8988T (cell line): ENCODE results near the gene RNF103.
"Not testable (repeated sequence)": the region's sequence is repeated elsewhere in the genome, so short reads cannot be mapped to it uniquely, and the experiment has no call there.

Experiments
- DNase-seq: peaks from one replicate; pipeline ENCODE4 v3.0.0; 2011

RNF103 gene, protein sequence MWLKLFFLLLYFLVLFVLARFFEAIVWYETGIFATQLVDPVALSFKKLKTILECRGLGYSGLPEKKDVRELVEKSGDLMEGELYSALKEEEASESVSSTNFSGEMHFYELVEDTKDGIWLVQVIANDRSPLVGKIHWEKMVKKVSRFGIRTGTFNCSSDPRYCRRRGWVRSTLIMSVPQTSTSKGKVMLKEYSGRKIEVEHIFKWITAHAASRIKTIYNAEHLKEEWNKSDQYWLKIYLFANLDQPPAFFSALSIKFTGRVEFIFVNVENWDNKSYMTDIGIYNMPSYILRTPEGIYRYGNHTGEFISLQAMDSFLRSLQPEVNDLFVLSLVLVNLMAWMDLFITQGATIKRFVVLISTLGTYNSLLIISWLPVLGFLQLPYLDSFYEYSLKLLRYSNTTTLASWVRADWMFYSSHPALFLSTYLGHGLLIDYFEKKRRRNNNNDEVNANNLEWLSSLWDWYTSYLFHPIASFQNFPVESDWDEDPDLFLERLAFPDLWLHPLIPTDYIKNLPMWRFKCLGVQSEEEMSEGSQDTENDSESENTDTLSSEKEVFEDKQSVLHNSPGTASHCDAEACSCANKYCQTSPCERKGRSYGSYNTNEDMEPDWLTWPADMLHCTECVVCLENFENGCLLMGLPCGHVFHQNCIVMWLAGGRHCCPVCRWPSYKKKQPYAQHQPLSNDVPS

DNA sequence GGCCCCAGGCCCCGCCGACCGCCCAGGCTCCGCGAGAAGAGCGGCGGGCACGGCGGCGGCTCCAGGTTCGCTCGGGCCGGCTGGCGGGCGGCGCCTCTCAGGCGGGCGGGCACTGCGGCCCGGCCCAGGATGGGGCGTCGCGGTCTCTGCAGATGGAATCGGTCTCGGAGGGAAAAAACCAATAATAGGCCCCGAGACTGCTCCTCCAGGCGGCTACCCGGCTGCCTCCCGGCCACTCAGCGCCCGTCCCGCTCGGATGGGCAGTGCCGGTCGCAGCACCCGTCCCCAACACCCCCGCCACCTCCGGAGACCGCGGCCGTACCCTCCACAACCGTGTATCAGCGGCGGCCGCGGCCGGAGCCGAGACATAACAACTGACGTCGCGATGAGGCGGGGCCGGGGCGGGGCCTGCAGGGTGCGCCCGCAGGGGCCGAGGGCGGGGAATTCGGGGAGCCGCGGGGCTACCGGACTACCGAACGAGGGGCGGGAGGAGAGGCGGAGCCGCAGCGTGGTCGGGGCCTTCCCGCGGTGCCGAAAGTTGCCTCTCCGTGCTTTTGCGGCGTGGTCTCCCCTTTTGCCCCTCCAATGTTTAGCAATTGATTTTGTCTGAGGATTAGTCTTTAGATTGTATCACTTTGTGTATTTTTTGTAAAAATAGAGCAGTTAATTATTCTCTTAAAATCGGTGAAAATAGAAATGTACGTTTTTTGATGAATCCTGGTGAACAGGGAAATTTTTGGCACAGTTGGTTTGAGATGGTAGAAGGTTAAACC is at the start of gene RNF103:
TSS of gene RNF103 (minus strand) at position 372 of the 773 bp plus-strand sequence. CDS start 979 bp downstream, outside the sequence.
- DNase-seq: peak; percentile 85

DNA sequence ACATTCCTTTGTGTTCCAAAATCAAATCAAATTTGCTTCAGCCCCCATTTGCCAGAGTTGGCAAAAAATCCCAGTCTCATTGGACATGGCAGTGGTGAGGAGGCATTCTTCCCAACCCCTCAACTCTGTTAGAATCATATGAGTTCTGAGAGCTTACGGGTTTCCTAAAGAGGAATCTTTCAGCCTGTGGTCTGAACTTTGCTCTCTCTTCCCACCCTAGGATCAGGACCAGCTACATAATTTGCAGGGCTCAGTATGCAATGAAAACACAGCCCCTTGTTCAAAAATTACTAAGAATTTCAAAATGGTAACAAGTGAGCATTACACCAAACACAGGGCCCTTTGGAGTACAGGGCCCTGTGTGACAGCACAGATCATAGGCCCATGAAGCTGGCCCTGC is 49.3 kb upstream of the RNF103 start:
- DNase-seq: no peak

DNA sequence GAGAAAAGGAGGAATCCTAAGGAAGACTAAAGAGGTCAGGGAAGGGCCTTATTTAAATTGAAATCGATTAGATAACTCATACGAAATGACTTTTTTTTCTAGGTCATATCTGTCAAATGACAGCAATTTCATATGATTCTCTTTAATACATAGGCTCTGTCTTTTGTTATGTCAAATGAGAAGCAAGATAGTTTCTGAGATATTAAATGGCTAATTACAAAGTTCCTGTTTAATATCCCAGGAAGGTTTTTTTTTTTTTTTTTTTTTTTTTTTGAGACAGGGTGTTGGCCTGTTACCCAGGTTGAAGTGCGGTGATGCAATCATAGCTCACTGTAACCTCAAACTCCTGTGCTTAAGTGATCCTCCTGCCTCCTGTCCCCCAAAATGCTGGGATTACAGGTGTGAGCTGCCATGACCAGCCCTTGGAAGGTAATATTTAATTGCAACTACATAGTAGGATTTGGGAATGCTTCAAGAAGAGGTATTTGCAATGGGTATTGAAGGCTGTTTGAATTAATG is 48.4 kb upstream of the RNF103 start:
- no peak for DNase-seq

DNA sequence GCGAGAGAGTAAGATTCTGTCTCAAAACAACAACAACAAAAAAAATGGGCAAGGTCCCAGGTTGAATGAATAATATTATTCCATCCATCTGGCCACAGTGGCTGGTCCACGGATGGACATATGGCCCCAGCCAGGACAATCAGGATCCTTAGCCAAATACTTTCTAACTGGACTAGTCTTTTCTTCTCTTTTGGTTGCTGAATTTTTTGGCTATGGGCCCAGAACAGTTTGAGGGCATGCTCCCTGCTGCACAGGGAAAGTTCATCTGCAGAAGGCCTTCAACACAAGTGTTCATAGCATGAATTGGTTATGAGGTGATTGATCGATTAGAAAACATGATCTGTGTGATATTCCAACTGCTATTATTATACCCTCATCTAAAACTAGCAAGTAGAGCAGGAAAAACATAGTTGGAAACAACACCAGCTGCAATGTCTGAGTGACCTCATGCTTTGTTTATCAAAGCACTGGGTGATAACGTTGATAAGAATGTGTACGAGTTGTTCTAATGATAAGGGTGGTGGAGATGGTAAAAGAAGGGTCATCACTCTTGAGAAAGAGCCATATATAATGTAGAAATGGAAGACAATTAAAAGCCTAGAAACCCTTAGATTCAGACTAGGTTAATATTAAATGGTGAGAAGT is 47.8 kb upstream of the RNF103 start:
- DNase-seq: no peak

DNA sequence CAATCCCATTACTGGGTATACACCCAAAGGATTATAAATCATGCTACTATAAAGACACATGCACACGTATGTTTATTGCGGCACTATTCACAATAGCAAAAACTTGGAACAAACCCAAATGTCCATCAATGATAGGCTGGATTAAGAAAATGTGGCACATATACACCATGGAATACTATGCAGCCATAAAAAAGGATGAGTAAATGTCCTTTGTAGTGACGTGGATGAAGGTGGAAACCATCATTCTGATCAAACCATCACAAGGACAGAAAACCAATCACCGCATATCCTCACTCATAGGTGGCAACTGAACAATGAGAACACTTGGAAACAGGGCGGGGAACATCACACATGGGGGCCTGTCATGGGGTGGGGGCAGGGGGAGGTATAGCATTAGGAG is 45.7 kb upstream of the RNF103 start:
- not testable (repeated sequence) for DNase-seq

DNA sequence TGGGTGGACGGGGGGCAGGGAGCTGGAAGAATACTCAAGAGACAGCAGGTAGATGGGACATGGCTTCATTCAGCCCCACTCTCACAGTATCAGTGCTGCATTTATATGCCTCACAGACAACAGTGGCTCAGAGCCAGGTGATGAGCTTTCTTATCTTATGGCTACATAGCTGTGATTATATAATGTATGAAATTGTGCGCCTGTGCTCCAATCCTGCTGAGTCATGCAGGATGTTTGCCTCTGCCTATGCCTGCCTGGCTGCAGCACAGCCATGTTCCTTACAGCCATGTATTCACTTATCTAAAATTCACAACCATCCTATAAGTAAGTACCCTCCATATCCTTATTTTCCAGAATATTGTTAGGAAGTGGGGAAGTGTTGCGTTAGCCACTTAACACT is 37.7 kb upstream of the RNF103 start:
- no peak for DNase-seq

DNA sequence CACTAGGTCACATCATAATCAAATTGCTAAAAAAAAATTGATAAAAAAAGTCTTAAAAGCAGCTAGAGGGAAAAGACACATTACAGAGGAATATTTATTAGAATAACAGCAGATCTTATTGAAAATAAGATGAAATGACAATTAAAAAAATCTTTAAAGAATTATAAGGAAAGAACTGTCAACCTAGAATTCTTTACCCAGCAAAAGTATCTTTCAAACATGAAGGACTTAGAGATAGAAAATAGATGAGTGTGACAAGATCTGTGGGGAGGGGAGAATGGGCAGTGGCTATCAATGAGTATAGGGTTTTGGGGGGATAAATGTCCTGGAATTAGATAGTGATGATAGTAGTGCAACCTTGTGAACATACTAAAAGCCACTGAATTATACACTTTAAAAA is 26.5 kb upstream of the RNF103 start:
- no peak for DNase-seq

DNA sequence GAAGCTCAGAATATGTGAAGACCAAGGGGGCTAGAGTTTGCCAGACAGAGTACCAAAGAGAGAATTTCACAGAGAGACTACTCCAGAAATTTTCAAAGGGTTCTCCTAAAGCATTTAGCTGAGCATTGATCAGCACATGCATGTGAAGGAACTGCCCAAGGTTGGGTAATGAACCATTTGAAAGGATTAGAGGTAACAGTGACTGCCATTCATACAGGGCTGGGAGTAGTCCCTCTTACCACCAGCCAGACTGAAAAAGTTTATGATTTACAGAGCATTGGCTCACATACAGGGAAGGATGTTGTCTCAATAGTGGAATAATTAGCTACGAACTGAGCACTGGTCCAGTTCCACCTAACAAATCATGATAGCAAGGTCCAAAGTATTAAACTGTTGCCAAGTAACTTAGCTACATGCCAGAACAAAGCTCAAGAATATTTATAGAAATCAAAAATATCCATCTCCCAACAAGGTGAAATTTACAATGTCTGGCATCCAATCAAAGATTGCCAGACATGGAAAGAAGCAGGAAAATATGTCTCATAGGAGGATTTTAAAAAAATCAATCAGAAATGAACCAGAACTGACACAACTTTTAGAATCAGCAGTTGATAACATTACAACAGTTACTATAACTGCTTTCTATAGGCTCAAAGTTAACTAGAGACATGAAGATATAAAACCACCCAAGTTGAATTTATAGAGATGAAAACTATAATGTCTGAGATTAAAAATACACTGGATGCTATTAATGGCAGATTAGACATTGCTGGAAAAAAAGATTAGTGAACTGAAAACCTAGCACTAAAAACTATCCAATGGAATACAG is 25.7 kb upstream of the RNF103 start:
- DNase-seq: no peak

DNA sequence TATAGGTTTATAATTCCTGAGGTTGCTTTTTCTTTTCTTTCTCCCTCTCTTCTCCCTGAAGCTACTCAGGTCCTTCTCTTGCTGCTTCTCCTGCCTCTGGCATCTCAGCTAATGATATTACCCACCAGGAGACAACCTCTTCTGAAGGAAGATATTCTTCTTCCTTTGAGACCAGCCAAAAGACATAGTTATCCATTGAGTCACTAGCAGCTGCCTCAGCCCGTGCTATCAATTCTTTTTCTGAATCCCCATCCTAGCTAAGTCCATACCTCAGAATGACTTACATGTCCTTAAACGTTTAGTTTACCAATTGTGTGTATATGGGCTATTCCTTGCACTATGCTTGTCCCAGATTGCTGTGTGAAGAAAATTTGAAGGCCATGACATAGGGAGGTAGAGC is 25.0 kb upstream of the RNF103 start:
- DNase-seq: no peak

DNA sequence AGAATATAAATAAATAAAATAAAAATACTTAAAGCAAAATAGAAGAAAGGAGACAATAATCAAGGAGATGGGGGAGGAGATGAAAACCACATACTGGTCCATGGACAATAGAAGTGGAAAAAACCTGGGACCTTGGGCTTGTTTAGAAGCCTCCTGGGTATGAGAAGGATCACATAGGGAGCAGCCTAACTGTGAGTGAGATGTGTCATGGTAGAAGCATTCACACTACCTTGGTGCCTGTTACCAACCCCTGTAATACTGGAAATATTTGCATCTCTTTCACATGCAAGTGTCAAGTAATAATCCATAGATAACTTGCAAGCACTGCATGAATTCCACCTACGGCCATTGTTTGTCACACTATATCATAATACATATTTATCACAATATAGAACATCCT is 23.2 kb upstream of the RNF103 start:
- no peak for DNase-seq

DNA sequence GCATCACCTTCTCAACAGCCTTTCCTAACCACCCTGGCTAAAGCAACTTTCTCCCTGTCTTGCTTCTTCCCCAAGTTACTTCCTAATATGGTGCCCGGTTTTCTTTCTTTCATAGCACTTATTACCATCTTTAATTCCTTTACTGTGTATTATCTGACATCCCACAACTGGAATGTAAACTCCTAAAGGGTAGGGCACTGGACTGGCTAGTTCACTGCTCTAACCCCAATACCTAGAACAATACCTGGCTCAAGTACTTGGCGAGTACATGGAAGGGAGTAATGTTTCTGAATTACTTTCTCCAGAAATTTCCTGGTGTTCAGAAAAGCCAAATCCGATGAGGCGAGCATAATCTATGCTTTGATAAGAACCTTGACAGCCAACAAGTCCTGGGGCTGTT is 22.7 kb upstream of the RNF103 start:
- DNase-seq: no peak

DNA sequence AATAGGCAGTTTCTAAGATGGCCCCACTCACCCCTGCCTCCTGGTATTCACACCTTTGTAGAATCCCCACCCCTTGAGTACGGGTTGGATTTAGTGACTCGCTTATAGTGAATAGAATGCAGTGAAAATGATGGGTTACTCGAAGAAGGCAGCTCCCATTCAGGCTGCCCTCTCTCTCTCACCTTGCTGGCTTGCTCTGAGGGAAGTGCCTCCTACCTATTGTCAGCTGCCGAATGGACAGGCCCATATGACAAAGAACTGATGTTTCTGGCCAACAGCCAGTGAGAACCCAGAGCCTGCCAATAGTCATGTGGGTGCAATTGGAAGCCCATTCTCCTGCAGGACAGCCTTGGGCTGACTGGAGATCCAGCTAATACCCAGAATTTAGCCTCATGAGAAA is 22.1 kb upstream of the RNF103 start:
- no peak for DNase-seq

DNA sequence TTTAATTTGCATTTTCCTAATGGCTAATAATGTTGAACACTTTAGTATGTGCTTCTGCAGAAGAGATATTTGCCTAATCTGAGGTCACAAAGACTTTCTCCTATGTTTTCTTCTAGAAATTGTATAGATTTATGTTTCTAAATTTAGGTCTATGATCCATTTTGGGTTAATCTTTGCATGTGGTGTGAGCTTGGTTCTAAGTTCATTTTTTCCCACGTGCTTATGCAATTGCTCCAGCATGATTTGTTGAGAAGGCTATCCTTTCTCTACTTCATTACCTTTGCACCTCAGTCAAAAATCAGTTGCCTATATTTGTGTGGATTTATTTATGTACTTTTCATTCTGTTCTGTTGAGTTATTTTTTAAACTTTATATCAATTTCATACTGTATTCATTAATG is 15.0 kb upstream of the RNF103 start:
- no peak for DNase-seq

DNA sequence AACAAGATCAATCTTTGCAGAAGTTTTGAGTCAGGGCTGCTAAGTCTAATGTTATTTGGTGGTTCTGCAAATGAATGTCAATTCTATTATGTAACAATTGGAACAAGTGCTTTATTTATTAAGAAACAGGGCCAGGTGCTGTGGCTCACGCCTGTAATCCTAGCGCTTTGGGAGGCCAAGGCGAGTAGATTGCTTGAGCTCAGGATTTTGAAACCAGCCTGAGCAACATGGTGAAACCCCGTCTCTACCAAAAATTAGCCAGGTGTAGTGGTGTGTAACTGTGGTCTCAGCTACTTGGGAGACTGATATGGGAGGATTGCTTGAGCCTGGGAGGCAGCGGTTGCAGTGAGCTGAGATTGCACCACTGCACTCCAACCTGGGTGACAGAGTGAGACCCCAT is 13.2 kb upstream of the RNF103 start:
- DNase-seq: no peak

DNA sequence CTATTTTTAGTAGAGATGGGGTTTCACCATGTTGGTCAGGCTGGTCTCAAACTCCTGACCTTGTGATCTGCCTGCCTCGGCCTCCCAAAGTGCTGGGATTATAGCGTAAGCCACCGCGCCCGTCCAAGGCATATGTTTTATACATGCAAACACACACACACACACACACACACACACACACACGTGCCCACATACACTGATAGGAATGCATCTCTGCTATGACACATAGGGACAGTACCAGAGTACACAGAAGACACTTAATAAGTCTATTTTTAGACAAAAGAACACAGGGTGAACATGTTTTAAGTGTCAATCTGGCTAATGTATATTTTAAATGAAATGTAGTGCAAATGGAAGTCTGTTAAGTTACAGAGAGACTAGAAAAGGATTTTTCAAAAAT is 10.7 kb upstream of the RNF103 start:
- no peak for DNase-seq

DNA sequence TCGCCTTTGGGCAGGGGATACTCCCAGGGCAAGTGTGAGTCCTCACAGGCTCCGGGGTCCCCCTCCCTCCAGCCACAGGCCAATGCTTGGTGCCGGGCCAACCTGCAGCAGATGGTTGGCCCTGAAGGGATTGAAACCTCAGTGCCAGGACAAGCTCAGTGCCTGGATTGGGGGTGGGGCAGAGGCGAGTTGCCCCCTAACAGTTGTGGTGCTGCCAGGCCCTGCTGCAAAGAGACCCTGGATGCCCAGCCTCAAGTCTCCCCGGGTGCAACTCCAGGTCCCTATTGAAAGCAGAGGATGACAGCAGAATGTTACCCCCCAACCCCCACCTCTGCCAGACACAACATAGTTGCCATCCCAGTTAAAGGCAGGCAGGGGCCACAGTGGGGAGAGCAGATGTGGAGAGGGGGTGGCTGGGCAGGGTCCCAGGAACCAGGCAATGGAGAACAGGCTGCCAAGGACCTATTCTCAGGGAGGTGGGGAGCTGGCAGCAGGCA is 9.5 kb upstream of the RNF103 start:
- DNase-seq: no peak

DNA sequence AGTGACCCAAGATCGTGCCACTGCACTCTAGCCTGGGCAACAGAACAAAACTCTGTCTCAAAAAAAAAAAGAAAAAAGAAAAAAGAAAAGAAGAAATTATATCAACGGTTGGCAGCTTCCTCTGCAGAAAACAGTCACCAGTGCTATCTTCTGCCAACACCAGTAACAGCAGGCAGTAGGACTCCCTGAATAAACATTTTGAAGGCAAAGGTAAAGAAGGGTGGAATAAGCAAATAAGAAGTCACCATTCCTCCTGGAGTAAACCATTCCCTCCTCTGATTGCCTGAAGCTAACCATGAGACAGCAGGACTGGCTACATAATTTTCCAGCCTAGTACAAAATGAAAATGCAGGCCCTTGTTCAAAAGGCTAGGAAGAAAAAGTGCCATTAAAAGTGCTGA is 9.0 kb upstream of the RNF103 start:
- DNase-seq: no peak

DNA sequence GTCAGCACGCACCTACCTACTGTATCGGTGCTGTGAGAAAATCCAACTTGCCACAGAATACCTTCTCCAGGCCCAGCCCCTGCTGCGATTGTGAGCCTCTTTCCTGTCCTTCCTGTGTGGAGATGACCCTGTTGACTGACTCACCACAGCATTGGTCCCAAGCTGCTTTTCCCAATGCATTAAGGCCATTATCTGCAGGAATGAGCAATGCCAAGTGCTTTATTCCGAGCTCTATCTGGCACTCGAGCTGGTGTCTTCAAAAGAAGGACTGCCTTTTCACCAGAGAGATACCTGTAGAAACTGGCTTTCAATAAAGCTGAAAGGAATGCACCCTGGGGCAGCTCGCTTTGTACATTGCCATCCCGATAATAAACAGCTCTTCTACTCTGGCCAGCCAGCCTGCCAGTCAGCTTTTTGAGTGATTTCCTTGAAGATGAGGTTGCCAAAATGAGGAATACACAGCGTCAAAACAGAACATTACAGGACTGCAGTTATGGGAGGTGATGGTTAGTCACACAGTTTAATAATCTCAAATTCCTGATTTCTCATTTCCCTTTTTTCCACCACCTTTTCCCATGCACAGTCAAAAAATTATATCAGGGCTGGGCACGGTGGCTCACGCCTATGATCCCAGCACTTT is 8.3 kb upstream of the RNF103 start:
- no peak for DNase-seq

DNA sequence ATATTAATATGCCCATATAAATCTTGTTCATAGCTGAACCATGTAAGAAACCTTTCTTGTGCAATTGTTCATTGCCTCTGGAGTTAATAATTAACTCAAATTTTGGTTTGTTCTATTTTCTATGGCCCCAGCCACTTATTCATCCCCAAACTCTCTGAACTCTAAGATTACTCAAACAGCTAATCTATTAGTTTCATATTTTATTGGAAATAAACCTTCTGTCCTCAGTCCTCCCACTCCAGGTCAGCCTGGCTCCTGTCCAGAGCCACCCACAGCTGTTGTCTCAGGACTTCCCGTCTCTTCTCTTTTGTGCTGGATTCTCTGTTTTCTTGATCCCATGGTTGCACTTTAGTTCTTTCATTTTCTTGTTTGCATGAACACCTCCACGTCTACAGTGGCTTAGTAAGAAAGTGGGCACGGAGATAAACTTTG is 4.4 kb upstream of the RNF103 start:
- DNase-seq: no peak

DNA sequence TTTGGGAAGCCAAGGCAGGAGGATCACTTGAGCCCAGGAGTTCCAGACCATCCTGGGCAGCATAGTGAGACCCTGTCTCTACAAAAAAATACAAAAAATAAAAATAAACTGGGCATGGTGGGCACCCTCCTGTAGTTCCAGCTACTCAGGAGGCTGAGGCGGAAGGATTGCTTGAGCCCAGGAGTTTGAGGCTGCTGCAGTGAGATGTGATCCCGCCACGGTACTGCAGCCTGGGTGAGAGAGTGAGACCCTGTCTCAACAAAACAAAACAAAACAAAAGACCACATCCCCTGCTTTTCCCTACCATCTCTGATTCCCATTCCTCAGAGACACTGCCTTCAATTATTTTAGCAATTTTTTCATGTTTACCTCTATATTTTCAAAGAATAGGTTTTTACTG is 3.9 kb upstream of the RNF103 start:
- DNase-seq: no peak

DNA sequence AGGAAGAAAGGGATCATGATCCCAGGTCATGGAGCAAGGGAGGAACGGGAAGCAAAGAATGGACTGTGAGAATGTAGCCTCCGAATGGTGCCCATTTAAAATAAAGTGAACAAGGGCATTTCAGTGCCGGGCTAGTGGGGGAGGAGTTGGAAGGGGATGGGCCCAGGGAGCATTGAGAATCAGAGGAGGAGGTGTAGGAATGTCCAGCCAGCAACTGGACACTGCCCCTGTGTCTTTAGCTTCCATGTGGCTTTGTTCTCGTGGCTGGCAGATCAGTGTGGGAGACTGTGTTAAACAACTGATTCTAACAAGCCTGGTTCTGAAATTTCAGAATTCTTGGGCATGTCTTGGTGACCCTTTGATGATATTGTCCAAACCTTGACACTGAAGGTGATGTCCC is 1.4 kb upstream of the RNF103 start:
- no peak for DNase-seq

DNA sequence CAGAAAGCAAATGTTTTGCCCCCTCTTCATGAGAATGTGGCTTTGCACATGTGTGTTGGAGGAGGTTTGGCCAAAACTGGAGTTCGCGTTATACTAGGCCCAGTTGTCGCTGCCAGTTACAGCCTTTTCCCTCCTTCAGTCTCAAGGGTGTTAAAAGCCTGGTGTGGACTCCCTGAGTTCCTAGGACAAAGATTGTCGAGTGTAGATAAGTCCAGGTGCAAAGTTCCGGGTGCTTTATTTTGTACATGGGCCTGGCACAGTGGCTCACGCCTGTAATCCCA is 542 bp upstream of the RNF103 start:
- DNase-seq: no peak
